CD14-positive monocyte (primary cell): Measurements from ENCODE around the gene COPB1. TPM values are rescaled to one million over a fixed set of nuclear protein-coding genes. Genes with fewer than 3 reads are reported as not detected.
A peak's percentile ranks its signal among the peaks of the same experiment; 100 is the strongest.

Experiments used
- DNase-seq, 3 donors: peaks; one replicate each; pipeline ENCODE4 v3.0.0-alpha.2; 2011 to 2022
- H2AFZ ChIP-seq: 2 replicates; pipeline ENCODE4 v1.6.0; 2012; ENCODE audit warnings: mild to moderate bottlenecking, low read depth, low read length, inconsistent platforms; ENCODE audit not compliant: insufficient read depth, poor library complexity, severe bottlenecking
- H3K27ac ChIP-seq, 2 donors: 1 replicate in 1 of 2; 2 replicates in 1 of 2; pipeline ENCODE4 v1.5.1; 2012 to 2013; ENCODE audit warnings: low read length in 2 of 2, control low read depth in 1 of 2, inconsistent platforms in 1 of 2, low read depth in 1 of 2, mild to moderate bottlenecking in 1 of 2
- H3K27me3 ChIP-seq, 2 donors: one replicate each; pipeline versions ENCODE4 v1.6.0 to v1.6.1; 2011 to 2013; ENCODE audit warnings: low read length in 2 of 2; ENCODE audit not compliant: control insufficient read depth in 2 of 2, insufficient read depth in 2 of 2
- H3K36me3 ChIP-seq, 2 donors: replicated peaks in 1 of 2; 1 replicate in 1 of 2; 2 replicates in 1 of 2; pipeline versions ENCODE4 v1.5.1 to v1.6.1; 2012 to 2013; ENCODE audit warnings: low read length in 2 of 2, control low read depth in 1 of 2, inconsistent platforms in 1 of 2, mild to moderate bottlenecking in 1 of 2; ENCODE audit not compliant: insufficient read depth in 2 of 2, control insufficient read depth in 1 of 2
- H3K4me1 ChIP-seq, 2 donors: 1 replicate in 1 of 2; 2 replicates in 1 of 2; pipeline versions ENCODE4 v1.5.1 to v1.6.1; 2012 to 2013; ENCODE audit warnings: low read length in 2 of 2, control low read depth in 1 of 2, inconsistent platforms in 1 of 2, mild to moderate bottlenecking in 1 of 2, moderate library complexity in 1 of 2; ENCODE audit not compliant: insufficient read depth in 2 of 2, control insufficient read depth in 1 of 2
- H3K4me2 ChIP-seq: replicated peaks from 2 replicates; pipeline ENCODE3; 2012; ENCODE audit warnings: low read length, moderate library complexity, mild to moderate bottlenecking; ENCODE audit not compliant: poor library complexity, severe bottlenecking; ENCODE audit errors: extremely low read depth
- H3K4me3 ChIP-seq, 3 experiments: fragments of 200-600 bp in 1 of 3; sonication (generic) in 1 of 3; replicated peaks in 1 of 3; 1 replicate in 2 of 3; 2 replicates in 1 of 3; pipeline ENCODE4 v1.5.1; 2011 to 2013; ENCODE audit warnings: low read length in 3 of 3, mild to moderate bottlenecking in 3 of 3, control low read depth in 2 of 3, low read depth in 2 of 3, inconsistent platforms in 1 of 3, moderate library complexity in 1 of 3
- H3K79me2 ChIP-seq: 2 replicates; pipeline ENCODE4 v1.6.0; 2012; ENCODE audit warnings: mild to moderate bottlenecking, control low read depth, inconsistent platforms, low read length, moderate library complexity; ENCODE audit not compliant: insufficient read depth
- H3K9ac ChIP-seq: 2 replicates; pipeline ENCODE4 v1.6.0; 2017; ENCODE audit warnings: low read length, mild to moderate bottlenecking; ENCODE audit not compliant: insufficient read depth, poor library complexity, severe bottlenecking
- H3K9me3 ChIP-seq, 2 donors: replicated peaks in 1 of 2; 1 replicate in 1 of 2; 2 replicates in 1 of 2; pipeline versions ENCODE4 v1.5.1 to v1.6.1; 2012 to 2013; ENCODE audit warnings: low read length in 2 of 2, control low read depth in 1 of 2; ENCODE audit not compliant: control insufficient read depth in 1 of 2, insufficient read depth in 1 of 2
- H4K20me1 ChIP-seq: 2 replicates; pipeline ENCODE4 v1.6.0; 2012; ENCODE audit warnings: mild to moderate bottlenecking, low read length, control low read depth, moderate library complexity; ENCODE audit not compliant: insufficient read depth
- H3K27ac Mint-ChIP-seq, 7 donors: one replicate each; pipeline ENCODE4 v1.8.0; 2020; ENCODE audit warnings: mild to moderate bottlenecking in 7 of 7, mixed read lengths in 7 of 7, moderate library complexity in 6 of 7, inconsistent platforms in 2 of 7
- H3K27me3 Mint-ChIP-seq, 3 donors: one replicate each; pipeline ENCODE4 v1.8.0; 2021 to 2022; ENCODE audit warnings: low read depth in 3 of 3, mild to moderate bottlenecking in 3 of 3, mixed read lengths in 3 of 3, moderate library complexity in 3 of 3, inconsistent platforms in 1 of 3
- H3K36me3 Mint-ChIP-seq, 2 donors: one replicate each; pipeline ENCODE4 v1.8.0; 2020; ENCODE audit warnings: mixed read lengths in 2 of 2, inconsistent platforms in 1 of 2, mild to moderate bottlenecking in 1 of 2
- H3K4me1 Mint-ChIP-seq: one replicate; pipeline ENCODE4 v1.8.0; 2020; ENCODE audit warnings: mild to moderate bottlenecking, mixed read lengths
- H3K4me3 Mint-ChIP-seq, 2 donors: one replicate each; pipeline ENCODE4 v1.8.0; 2020; ENCODE audit warnings: mild to moderate bottlenecking in 2 of 2, mixed read lengths in 2 of 2, moderate library complexity in 1 of 2
- H3K9me3 Mint-ChIP-seq, 7 donors: one replicate each; pipeline ENCODE4 v1.8.0; 2020 to 2022; ENCODE audit warnings: mixed read lengths in 7 of 7, mild to moderate bottlenecking in 6 of 7, moderate library complexity in 6 of 7, inconsistent platforms in 2 of 7
- CTCF ChIP-seq: fragments of 200-600 bp; IDR thresholded peaks from one replicate; pipeline ENCODE4 v1.8.0; 2022; ENCODE audit warnings: antibody characterized with exemption, mild to moderate bottlenecking
- WGBS: methylation state at CpG from one replicate; pipeline ENCODE4 v1.1.5; 2013; ENCODE audit warnings: missing lambda C conversion rate; ENCODE audit not compliant: insufficient coverage; 5-methylcytosine and 5-hydroxymethylcytosine counted together
- intact Hi-C, 2 donors: fragments of 100-400 bp; cut with micrococcal nuclease; formaldehyde crosslinking; loops; one replicate each; pipeline versions ENCODE4 v1.15.0 to v1.15.1; 2023
- polyA plus RNA-seq, 3 donors: library from polyadenylated mRNA; depleted of rRNA in 1 of 3; unstranded in 2 of 3; stranded (reverse) in 1 of 3; fragments of 300-500 nt in 2 of 3; fragments of >200 nt in 1 of 3; fragmentation: Illumina TruSeq in 2 of 3; gene quantifications; 1 replicate in 2 of 3; 2 replicates in 1 of 3; pipeline ENCODE4 v1.2.3, GENCODE V29; 2012 to 2021

Gene COPB1
- polyA plus RNA-seq, 3 donors = 37.8 to 108 (median 87.1) TPM

- peaks cover 10% of the 10 kb centered on the region for H3K4me1 Mint-ChIP-seq
- no peaks in the 10 kb centered on the region for H4K20me1 ChIP-seq
- WGBS = no CpG with 5 or more reads among the region's 1 CpG
- no peak overlapping the region for H3K4me2 ChIP-seq
- H2AFZ ChIP-seq = no peak overlapping the region
- intact Hi-C loops = no loop called here
- H3K4me1 ChIP-seq = peaks cover 8 to 18% of the 10 kb centered on the region in 2 donors
- no peaks in the 10 kb centered on the region for H3K9me3 ChIP-seq
- H3K27me3 ChIP-seq = no peaks in the 10 kb centered on the region
- peaks cover 16% of the 10 kb centered on the region for H3K79me2 ChIP-seq
- H3K36me3 ChIP-seq = peaks cover 48 to 56% of the 10 kb centered on the region in 2 donors
- no peak overlapping the region for H3K9ac ChIP-seq
- no peak for TF ChIP-seq CTCF
- no peaks in the 10 kb centered on the region for H3K9me3 Mint-ChIP-seq
- H3K27ac ChIP-seq = no peak overlapping the region
- DNase-seq = no peak
- H3K36me3 Mint-ChIP-seq = peaks cover 38 to 63% of the 10 kb centered on the region in 2 donors
- H3K4me3 Mint-ChIP-seq = no peak overlapping the region
- no peaks in the 10 kb centered on the region for H3K27me3 Mint-ChIP-seq
- no peak overlapping the region for H3K4me3 ChIP-seq
- H3K27ac Mint-ChIP-seq = peak overlapping the region in 3 of 7 donors; percentile 18 to 60 (median 48)
These were observed 3.4 kb upstream of the COPB1 start for GRCh38 chr11:14503023-14503422.

GRCh38 chr11:14502039-14502438 lies 2.4 kb upstream of the COPB1 start:
- Histone ChIP-seq H3K4me1 (peaks cover 8 to 18% of the 10 kb centered on the region in 2 donors), H3K4me2 (no peak overlapping the region), H2AFZ (no peak overlapping the region), H4K20me1 (no peaks in the 10 kb centered on the region), H3K36me3 (peaks cover 45 to 56% of the 10 kb centered on the region in 2 donors), H3K27ac (peak overlapping the region in 1 of 2 donors; percentile 26), H3K4me3 (no peak overlapping the region), H3K27me3 (no peaks in the 10 kb centered on the region), H3K9me3 (no peaks in the 10 kb centered on the region), H3K79me2 (peaks cover 26% of the 10 kb centered on the region), H3K9ac (no peak overlapping the region)
- no peak overlapping the region for H3K4me3 Mint-ChIP-seq
- no peak for TF ChIP-seq CTCF
- no peaks in the 10 kb centered on the region for H3K27me3 Mint-ChIP-seq
- 100% methylated on average over 2 of the region's 4 CpGs for WGBS
- no peak overlapping the region for H3K27ac Mint-ChIP-seq
- peaks cover 39 to 65% of the 10 kb centered on the region in 2 donors for H3K36me3 Mint-ChIP-seq
- intact Hi-C loops = no loop called here
- H3K4me1 Mint-ChIP-seq = peaks cover 20% of the 10 kb centered on the region
- no peaks in the 10 kb centered on the region for H3K9me3 Mint-ChIP-seq
- no peak for DNase-seq
